ENCODE measurements around the gene GTF3C5. TPM values are rescaled to one million over a fixed set of nuclear protein-coding genes. Genes with fewer than 3 reads are reported as not detected.
A peak's percentile ranks its signal among the peaks of the same experiment; 100 is the strongest.

Gene GTF3C5
- total and polyA plus RNA-seq, 2 donors from 2014 or later, result 38.0 to 47.7 TPM

DNA sequence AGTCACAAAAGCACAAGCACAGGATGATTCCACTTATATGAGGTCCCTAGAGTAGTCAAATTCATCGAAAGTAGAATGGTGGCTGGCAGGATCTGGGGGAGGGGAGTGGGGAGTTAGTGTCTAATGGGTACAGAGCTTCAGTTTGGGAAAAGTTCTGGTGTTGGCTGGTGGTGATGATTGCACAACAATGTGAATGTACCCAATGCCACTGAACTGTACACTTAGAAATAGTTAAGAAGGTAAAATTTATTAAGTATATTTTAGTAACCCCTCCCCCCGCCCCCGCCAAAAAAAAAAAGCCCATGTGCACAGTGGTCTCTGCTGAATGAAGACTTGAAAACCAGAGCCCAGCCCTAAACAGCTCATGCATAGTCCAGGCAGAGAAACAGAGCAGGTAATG, 24.8 kb upstream of the GTF3C5 start:
- no peaks in the 10 kb centered on the region for H3K36me3 ChIP-seq (ENCODE audit: control insufficient read depth in 2 of 3, insufficient read depth in 3 of 3, low read length in 3 of 3)
- no peaks in the 10 kb centered on the region for H3K9me3 ChIP-seq (ENCODE audit: control insufficient read depth in 2 of 3, insufficient read depth in 1 of 3, low read length in 3 of 3)
- DNase-seq (peak in 1 of 5 donors; percentile 1), FAIRE-seq (no peak)
- H3K27ac ChIP-seq (ENCODE audit: low read depth in 2 of 2, low read length in 2 of 2), result no peak overlapping the region
- H3K9ac ChIP-seq (ENCODE audit: low read length in 3 of 3), result no peak overlapping the region
- TF ChIP-seq, protein P1, sequence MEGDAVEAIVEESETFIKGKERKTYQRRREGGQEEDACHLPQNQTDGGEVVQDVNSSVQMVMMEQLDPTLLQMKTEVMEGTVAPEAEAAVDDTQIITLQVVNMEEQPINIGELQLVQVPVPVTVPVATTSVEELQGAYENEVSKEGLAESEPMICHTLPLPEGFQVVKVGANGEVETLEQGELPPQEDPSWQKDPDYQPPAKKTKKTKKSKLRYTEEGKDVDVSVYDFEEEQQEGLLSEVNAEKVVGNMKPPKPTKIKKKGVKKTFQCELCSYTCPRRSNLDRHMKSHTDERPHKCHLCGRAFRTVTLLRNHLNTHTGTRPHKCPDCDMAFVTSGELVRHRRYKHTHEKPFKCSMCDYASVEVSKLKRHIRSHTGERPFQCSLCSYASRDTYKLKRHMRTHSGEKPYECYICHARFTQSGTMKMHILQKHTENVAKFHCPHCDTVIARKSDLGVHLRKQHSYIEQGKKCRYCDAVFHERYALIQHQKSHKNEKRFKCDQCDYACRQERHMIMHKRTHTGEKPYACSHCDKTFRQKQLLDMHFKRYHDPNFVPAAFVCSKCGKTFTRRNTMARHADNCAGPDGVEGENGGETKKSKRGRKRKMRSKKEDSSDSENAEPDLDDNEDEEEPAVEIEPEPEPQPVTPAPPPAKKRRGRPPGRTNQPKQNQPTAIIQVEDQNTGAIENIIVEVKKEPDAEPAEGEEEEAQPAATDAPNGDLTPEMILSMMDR (IDR thresholded peaks at IDR 0.05; ENCODE audit: borderline replicate concordance, extremely low read depth, insufficient read depth), result no peak
- intact Hi-C loops (cut with DNase I), result no loop called here
- no peaks in the 10 kb centered on the region for H3K27me3 ChIP-seq (ENCODE audit: control insufficient read depth, insufficient read depth, low read length)
- no peaks in the 10 kb centered on the region for H3K4me1 ChIP-seq (ENCODE audit: control insufficient read depth in 2 of 3, insufficient read depth in 2 of 3, low read depth in 1 of 3, low read length in 3 of 3)
- no peak overlapping the region for H3K4me3 ChIP-seq (ENCODE audit: low read length in 3 of 3)

DNA sequence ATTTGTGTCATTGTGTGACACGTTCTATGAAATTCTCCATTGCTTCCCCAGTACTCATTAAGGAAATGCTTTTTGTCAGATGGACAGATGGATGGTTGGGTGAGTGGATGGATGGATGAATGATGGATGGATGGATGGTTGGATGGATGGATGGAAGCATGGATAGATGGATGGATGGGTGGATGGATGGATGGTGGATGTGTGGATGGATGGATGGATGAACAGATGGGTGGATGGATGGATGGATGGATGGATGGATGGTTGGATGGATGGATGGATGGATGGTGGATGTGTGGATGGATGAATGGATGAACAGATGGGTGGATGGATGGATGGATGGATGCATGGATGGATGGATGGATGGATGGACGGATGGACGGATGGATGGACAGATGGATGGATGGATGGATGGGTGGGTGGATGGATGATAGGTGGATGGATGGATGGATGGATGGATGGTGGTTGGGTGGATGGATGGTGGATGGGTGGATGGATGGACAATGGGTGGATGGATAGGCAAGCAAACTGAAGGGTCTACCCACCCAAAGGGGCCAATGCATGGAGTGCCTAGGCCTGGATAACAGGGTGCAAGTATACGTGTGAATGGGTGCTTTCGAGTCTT, 24.0 kb upstream of the GTF3C5 start:
- TF ChIP-seq, protein P1 (IDR thresholded peaks at IDR 0.05; ENCODE audit: borderline replicate concordance, extremely low read depth, insufficient read depth), result no peak
- DNase-seq, result peak in 1 of 5 donors; percentile 2
- Histone ChIP-seq H3K9me3 (ENCODE audit: control insufficient read depth in 2 of 3, insufficient read depth in 1 of 3, low read length in 3 of 3) (no peaks in the 10 kb centered on the region), H3K27me3 (ENCODE audit: control insufficient read depth, insufficient read depth, low read length) (no peaks in the 10 kb centered on the region), H3K4me1 (ENCODE audit: control insufficient read depth in 2 of 3, insufficient read depth in 2 of 3, low read depth in 1 of 3, low read length in 3 of 3) (no peaks in the 10 kb centered on the region), H3K4me3 (ENCODE audit: low read length in 3 of 3) (peak overlapping the region in 1 of 3 donors; percentile 11), H3K36me3 (ENCODE audit: control insufficient read depth in 2 of 3, insufficient read depth in 3 of 3, low read length in 3 of 3) (no peaks in the 10 kb centered on the region), H3K9ac (ENCODE audit: low read length in 3 of 3) (no peak overlapping the region), H3K27ac (ENCODE audit: low read depth in 2 of 2, low read length in 2 of 2) (no peak overlapping the region)
- intact Hi-C loops (cut with DNase I), result no loop called here
- FAIRE-seq, result no peak

DNA sequence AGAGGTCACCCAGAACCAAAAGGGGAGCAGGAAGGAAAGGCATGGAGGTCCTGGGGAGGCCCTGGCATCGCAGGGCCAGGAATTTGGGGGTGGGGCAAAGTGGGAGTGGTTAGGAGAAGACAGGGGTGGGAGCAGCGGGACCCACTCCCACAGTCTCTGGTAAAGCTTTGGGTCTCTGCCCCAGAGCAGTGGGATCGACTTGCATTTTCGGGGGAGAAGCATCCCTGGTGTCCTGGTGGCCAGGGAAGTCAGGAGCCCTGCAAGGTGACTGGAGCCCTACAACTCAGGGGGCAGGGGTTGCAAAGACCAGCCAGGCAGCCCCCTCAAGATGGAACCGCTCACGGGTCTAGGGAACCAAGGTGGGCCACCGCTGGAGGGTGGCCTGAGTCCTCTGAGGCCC, 22.4 kb upstream of the GTF3C5 start:
- no peak overlapping the region for H3K9ac ChIP-seq (ENCODE audit: low read length in 3 of 3)
- TF ChIP-seq, protein P1 (IDR thresholded peaks at IDR 0.05; ENCODE audit: borderline replicate concordance, extremely low read depth, insufficient read depth), result no peak
- no peak overlapping the region for H3K27ac ChIP-seq (ENCODE audit: low read depth in 2 of 2, low read length in 2 of 2)
- H3K9me3 ChIP-seq (ENCODE audit: control insufficient read depth in 2 of 3, insufficient read depth in 1 of 3, low read length in 3 of 3), result no peaks in the 10 kb centered on the region
- H3K27me3 ChIP-seq (ENCODE audit: control insufficient read depth, insufficient read depth, low read length), result no peaks in the 10 kb centered on the region
- H3K4me3 ChIP-seq (ENCODE audit: low read length in 3 of 3), result no peak overlapping the region
- DNase-seq (peak in 1 of 5 donors; percentile 55), FAIRE-seq (no peak)
- intact Hi-C loops (cut with DNase I), result no loop called here
- no peaks in the 10 kb centered on the region for H3K36me3 ChIP-seq (ENCODE audit: control insufficient read depth in 2 of 3, insufficient read depth in 3 of 3, low read length in 3 of 3)
- H3K4me1 ChIP-seq (ENCODE audit: control insufficient read depth in 2 of 3, insufficient read depth in 2 of 3, low read depth in 1 of 3, low read length in 3 of 3), result no peaks in the 10 kb centered on the region

DNA sequence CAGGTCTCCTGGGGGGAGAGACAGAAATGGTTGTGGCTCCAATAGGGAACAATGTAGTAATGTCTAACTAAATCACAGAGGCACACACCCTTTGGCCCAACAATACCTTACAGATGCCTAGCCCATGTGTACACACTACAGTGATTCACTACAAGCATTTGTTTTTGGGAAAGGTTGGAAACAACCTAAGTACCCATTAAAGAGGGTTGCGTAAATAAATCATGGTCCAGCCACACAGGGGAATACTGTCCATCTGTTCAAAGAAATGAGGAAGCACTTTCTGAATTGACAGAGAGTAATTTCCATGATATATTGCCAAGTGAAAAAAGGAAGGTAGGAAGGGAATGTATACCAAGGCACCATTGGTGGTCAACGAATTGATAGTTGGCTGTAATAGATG, 22.0 kb upstream of the GTF3C5 start:
- Histone ChIP-seq H3K27me3 (ENCODE audit: control insufficient read depth, insufficient read depth, low read length) (no peaks in the 10 kb centered on the region), H3K9me3 (ENCODE audit: control insufficient read depth in 2 of 3, insufficient read depth in 1 of 3, low read length in 3 of 3) (no peaks in the 10 kb centered on the region), H3K4me1 (ENCODE audit: control insufficient read depth in 2 of 3, insufficient read depth in 2 of 3, low read depth in 1 of 3, low read length in 3 of 3) (no peaks in the 10 kb centered on the region), H3K27ac (ENCODE audit: low read depth in 2 of 2, low read length in 2 of 2) (no peak overlapping the region), H3K9ac (ENCODE audit: low read length in 3 of 3) (no peak overlapping the region), H3K36me3 (ENCODE audit: control insufficient read depth in 2 of 3, insufficient read depth in 3 of 3, low read length in 3 of 3) (no peaks in the 10 kb centered on the region), H3K4me3 (ENCODE audit: low read length in 3 of 3) (no peak overlapping the region)
- intact Hi-C loops (cut with DNase I), result no loop called here
- DNase-seq, result no peak
- TF ChIP-seq, protein P1 (IDR thresholded peaks at IDR 0.05; ENCODE audit: borderline replicate concordance, extremely low read depth, insufficient read depth), result no peak
- no peak for FAIRE-seq
